Left hindlimb (tissue), 1 donor: ENCODE results near the gene BLM.

Experiments
- DNase-seq: peaks from one replicate; pipeline ENCODE4 v3.0.0-alpha.2; 2018

BLM gene

DNA sequence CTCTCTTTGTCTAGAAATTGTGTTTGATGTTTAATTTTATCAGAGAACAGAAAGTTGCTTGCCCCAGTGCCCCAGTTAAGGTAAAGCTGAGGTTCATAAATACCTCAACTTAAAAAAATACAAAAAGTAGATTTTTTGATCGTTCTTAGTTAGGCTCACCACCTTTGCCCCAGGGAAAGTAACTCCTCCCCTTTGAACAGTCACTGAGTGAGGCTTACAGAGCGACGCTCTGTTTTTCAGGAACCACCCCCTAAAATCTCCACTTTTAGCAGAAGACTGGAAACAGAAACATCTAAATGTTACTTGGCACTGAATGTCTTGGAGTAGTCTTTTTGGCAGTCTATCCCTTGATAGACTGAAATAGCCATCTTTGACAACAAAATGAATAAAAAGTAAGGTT lies 24.9 kb downstream of the BLM start:
- no peak for DNase-seq

DNA sequence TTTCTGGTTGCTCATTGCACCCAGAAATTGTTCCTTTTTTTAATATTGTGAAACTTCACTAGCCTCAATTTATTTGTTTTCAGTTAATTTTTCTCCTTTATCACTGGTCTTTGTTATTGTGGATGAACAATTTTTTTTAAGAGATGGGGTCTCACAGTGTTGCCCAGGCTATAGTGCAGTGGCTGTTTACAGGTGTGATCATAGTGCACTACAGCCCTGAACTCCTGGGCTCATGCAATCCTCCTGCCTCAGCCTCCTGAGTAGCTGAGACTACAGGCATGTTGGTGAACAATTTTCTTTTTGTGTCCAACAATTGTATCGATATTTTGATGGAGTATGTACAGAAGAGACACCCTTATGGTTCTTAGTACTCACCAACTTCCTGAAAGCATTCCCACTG lies 26.3 kb downstream of the BLM start:
- DNase-seq, result no peak

DNA sequence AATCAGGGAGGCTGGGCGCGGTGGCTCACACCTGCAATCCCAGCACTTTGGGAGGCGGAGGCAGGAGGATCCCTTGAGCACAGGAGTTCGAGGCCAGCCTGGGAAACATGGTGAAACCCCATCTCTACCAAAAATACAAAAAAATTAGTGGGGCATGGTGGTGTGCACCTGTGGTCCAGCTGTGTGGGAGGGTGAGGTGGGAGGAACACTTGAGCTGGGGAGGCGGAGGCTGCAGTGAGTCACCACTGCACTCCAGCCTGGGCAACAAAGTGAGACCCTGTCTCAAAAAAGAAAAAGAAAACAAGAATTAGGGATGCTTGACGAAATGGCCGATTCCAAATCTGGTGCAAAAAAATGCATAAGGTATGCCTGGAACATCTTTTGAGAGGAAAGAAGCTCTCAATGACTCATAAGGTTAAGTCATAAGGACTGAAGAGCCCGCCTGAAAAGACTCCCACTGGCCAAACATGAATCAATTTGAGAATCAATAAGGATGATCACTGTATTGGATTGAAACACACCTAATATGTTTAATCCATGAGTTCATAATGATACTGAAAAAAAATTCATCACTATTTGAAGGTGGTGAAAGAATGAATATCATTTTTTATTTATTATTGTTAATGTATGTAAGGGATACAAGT lies 27.7 kb downstream of the BLM start:
- DNase-seq, result no peak

DNA sequence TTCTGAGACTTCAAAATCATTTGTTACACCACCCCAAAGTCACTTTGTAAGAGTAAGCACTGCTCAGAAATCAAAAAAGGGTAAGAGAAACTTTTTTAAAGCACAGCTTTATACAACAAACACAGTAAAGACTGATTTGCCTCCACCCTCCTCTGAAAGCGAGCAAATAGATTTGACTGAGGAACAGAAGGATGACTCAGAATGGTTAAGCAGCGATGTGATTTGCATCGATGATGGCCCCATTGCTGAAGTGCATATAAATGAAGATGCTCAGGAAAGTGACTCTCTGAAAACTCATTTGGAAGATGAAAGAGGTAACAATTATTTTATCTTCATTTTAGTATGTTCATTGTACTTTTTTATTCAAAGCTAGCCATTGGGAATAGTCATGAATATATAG lies 32.6 kb downstream of the BLM start:
- DNase-seq, result no peak

DNA sequence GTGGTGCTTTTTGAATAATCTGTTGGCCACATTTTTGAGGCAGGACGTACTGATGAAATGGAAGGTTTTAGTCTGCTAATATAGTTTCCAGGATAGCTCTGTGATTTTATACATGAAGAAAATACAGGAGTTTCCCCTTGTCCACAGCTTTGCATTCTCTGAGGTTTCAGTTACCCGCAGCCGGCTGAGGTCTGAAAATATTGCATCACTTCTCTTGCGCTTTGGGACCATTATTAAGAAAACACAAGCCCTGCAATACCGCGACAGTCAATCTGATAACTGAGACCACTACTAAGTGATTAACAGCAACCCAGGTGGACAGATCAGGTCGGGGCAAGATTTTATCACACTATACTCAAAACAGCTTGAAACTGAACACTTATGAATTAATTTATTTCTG lies 33.0 kb downstream of the BLM start:
- no peak for DNase-seq

DNA sequence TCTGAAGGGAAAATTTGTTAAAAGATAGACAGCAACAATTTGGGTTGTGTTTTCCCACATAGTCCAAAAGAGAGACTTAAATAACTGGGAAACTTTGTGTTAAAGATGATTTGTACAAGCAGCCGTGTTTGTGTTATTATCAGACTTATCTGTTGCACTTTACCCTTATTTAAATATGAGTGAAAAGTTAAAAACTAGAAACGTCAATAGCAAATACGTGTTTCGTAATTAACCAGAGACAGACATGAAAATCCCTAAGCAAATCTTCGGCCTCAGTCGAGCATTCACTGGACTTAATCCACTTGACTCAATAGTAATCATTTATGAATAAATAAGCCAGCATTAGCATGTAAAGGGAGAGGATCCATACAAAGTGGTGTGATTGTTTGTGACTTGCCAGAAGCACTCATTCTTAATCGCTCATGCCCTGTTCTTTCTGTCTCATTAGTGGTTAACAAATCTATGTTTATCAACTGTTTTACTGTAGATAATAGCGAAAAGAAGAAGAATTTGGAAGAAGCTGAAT lies 34.2 kb downstream of the BLM start:
- no peak for DNase-seq

DNA sequence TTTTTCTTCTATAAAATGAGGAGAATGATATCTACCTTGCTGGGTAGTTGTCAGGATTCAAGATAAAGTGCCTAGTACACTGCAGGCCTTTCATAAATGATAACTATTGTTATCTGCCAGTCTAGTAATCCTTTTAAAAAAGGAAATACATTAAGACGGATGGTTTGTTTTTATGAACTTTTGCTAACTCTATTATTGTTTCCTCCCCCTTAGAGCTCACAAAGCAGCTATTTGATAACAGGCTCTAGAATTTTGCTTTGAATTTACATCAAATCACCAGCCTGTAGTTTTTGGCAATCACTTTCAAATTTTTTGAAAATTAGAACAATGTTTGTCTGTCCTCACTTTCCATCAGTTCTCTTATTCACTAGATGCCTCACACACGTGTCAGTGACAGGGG lies 39.8 kb downstream of the BLM start:
- DNase-seq, result no peak

DNA sequence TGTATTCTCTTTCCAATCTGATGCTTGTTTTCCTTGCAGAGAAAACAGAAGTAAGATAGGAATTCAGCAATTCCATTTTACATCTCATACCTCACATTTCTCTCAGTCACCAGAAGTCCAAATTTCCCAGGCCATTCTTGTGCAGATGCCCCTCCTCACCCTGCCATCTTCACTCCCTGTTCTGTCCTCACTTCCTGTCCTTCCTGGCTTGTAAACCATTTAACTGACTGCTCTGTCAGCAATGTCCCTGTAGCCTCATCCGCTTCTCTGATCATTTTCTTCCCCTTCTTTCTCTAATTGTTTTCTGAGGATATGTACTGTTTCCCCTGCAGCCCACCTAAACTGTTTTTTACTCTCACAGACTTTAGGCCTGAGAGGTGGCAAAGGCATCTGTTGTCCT lies 40.3 kb downstream of the BLM start:
- DNase-seq, result no peak

DNA sequence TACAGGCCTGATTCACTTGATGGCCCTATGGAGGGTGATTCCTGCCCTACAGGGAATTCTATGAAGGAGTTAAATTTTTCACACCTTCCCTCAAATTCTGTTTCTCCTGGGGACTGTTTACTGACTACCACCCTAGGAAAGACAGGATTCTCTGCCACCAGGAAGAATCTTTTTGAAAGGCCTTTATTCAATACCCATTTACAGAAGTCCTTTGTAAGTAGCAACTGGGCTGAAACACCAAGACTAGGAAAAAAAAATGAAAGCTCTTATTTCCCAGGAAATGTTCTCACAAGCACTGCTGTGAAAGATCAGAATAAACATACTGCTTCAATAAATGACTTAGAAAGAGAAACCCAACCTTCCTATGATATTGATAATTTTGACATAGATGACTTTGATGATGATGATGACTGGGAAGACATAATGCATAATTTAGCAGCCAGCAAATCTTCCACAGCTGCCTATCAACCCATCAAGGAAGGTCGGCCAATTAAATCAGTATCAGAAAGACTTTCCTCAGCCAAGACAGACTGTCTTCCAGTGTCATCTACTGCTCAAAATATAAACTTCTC lies 43.6 kb downstream of the BLM start:
- DNase-seq, result no peak

DNA sequence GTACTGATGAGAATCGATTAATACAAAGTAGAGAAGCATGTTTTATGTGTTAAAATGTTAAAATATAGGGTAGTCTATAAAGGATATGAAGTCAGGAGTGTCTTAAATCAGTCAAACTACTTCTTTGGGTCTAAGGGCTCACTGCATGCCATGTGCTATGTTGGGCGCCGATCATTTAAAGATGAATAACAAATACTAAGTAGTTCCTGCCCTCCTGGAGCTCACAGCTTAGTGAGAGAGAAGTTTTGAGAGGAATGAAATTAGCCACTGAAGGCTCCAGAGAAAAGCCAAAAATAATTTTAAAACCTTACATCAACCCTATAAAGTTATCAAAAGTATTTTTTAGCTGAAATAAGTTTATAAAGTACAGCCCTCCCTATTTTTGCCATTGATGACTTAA lies 44.5 kb downstream of the BLM start:
- no peak for DNase-seq

DNA sequence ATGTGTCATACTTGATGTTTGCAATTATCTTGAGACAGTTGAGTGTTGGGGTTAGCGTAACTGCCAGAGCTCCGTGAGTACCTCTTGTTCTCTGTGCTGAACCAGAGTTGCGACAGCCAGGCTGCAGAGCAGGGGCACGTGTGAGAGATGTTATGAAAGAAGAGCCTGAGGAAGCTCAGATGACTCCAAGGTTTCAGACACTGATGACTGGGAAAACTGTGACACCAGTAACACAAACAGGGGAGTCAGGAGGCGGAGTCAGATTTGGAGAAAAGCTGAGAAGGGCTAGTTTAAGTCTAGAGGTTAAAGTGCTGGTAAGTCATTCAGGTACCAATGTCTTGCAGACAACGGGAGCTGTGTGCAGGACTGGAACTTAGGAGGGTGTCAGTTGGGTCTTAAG lies 45.0 kb downstream of the BLM start:
- DNase-seq, result no peak

DNA sequence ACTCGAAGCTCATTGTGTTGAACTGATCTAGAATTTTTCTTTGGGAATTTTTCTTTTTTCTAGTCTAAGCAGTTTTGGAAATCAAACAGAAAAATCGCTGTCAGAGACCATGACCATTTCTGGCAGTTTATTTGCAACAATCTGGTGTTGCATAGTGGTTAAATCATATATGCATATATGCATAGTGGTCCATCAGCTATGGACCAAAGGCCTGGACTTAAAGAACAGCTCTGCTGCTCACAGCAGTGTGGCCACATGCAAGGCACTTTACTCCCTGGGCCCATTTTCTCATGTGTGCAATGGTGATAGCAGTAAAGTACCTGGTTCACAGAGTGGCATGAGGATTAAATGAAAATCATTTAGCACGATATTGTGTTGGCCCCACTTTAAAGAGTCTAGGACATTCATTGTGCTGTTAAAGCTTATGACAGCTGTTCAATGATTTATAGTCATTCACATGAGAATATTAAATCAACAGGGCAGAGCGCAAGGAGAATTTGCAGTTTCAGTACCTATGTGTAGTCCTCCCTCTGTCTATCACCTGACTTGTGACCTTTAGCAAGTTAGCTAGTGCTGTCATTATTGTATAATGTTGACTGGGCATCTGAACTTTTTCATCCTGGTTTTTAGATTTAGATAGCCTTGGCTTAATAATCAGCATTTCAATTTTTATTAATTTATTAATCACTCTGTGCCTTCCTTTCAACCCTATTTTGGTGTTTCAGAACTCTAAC lies 46.4 kb downstream of the BLM start:
- no peak for DNase-seq

DNA sequence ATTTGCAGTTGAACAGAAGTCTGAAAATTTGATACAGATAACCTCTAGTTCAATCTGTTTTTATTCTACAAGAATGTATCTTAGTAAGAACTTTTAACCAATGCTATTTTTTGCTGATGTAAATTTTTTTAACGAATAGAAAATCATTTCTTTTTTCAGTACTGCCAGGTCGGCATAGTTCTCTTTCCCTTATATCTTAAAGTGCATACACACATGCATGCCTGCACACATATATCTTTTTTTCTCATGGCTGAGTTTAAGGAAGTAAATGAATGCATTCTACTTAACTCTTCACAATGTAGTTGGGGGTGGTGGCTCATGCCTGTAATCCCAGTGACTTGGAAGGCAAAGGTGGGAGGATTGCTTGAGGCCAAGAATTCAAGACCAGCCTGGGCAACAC lies 48.4 kb downstream of the BLM start:
- no peak for DNase-seq

DNA sequence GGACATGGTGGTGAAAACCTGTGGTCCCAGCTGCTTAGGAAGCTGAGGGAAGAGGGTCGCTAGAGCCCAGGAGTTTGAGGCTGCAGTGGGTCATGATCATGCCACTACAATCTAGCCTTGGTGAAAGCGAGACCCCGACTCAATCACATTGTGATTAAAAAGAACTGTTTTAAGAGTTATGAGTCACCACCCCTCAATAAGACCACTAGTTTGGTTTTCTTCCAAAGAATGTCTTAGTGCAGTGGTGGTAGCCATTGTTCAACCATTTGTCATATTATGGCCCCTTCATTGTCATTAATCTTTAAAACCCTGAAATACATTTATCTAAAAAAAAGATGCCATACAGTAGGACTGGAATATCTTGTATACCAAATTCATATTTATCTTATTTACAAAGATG lies 48.8 kb downstream of the BLM start:
- no peak for DNase-seq

DNA sequence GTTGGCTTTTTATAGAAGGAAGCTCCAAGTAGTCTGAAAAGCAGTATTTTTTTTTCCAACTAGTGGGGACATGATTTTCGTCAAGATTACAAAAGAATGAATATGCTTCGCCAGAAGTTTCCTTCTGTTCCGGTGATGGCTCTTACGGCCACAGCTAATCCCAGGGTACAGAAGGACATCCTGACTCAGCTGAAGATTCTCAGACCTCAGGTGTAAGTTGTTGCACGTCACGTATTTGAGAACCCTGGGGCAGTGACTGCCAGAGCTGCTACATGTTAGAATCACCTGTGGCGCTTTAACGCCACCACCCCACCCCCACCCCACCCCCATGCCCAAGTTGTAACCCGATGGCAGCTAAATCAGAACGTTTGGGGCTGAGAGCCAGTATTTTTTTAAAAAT lies 52.2 kb downstream of the BLM start:
- no peak for DNase-seq

DNA sequence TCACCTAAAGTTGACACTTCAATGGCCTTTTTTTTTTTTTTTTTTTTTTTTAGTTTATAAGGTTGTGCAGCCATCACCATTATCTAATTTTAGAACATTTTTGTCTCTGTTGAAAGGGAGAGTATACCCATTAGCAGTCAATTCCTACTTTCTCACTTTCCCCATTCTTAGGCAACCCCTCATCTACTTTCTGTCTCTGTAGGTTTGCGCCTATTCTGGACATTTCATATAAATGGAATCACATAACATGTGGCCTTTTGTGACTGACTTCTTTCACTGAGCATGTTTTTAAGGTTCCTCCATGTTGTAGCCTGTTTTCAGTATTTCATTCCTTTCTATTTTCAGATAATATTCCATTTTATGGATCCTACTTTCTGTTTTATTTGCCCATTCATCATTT lies 56.3 kb downstream of the BLM start:
- DNase-seq, result no peak

DNA sequence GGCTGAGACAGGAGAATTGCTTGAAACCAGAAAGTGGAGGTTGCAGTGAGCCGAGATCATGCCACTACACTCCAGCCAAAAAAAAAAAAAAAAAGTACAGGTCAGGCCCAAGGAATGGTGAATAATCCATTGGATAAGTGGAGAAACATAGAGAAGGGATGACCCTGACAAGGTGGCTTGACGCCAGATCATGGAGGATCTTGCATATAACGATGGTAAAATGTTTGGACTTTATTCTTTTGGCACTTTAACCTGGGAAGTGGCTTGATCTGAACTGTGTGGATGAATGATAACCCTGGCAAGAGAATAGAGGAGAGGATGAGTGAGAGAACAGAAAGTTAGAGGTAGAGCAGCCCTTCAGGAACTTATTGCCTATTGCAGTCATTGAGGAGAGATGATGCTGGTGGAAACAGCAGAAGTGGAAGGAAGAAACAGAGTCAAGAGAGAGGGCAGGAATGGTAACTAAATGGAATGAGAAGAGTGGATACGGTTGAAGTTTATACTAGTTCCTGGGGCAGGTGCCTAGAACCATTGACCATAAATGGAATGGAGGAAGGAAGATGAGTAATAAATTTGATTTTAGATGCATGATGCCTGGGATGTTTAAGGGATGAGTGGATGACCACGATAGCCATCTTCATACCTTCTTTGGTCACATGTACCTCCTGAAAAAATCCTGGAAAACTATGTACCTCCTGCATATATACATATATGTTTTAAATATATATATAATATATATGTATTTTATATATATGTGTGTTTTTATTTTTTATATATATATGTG lies 57.8 kb downstream of the BLM start:
- no peak for DNase-seq

DNA sequence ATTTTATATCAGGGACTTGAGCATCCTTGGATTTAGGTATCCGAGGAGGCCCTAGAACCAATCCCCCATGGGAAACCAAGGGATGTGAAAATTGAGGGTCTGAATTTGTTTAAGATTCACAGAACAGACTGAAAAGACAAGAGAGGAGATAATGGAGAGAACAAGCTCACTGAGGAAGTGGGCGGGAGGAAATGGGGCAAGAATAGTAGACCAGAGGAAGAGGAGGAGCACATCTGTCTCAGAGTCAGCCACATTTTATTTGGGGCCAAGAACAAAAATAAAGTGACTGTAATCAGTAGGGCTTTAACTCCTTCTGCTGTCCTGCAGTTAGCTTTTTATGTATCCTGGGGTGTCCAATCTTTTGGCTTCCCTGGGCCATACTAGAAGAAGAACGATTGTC lies 63.8 kb downstream of the BLM start:
- DNase-seq, result no peak

DNA sequence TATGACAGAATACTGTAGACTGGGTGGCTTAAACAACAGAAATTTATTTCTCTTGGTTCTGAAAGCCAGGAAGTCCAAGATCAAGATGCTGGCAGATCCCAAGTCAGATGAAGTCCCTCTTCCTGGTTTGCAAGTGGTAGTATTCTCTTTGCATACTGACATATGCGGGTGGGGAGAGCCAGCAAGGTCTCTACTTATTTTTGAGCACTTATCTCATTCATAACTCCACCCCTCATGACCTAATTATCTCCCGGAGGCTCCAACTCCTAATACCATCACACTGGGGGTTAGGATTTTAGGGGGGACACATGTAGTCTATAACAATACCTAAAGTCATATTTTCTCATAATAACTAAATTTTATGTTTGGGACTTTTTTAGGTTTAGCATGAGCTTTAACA lies 65.3 kb downstream of the BLM start:
- no peak for DNase-seq

DNA sequence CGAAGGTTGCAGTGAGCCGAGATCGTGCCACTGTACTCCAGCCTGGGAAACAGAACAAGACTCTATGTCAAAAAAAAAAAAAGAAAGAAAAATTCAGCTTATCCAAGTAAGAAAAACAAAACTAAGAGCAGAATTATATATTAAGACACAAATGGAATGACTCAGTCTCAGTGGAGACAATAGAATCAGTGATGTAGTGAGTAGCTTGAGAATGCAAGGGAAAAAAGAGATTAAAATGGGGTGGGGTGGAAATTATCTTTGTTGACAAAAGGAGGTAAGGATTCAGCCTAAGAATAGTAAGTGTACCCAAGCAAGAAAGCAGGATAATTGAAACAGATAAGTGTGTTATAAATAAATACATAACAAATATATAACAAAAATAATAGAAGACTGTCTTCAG lies 70.7 kb downstream of the BLM start:
- no peak for DNase-seq

DNA sequence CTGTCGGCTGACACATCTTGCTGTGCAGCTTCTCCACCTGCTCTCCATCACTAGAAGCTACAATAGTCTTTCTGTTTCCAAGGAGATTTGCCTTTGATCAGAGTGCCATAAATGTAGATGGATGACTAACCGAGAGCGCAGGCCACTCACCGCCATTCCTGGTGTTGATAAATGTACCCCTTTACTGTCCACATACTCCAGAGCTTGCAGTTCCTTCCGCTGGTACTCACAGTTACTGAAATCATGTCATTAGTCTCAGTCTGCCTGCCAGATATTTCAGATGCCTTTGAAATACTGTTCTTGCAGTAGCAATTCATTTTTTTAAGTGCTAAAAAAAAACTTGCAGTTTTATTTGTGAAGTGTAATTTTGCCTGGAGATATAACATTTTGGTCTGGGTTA lies 72.3 kb downstream of the BLM start:
- no peak for DNase-seq

DNA sequence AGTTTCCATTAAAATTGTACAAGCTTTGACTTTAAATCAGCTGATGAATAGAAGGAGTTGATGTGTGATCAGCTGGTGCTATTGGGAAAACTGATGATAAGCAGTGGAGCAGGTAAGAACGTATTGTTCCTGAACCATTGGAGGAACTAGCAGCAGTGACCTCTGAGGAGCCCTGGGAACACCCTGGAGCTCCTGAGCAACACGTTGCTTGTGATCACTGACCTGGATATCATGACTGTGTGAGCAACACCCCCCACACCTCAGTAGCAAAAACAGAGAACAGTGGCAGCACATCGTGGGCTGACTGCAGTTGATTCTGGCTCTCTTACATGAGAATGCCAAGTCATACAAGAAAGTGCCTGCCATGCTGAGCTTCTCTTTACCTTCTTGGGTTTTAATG lies 72.9 kb downstream of the BLM start:
- no peak for DNase-seq

DNA sequence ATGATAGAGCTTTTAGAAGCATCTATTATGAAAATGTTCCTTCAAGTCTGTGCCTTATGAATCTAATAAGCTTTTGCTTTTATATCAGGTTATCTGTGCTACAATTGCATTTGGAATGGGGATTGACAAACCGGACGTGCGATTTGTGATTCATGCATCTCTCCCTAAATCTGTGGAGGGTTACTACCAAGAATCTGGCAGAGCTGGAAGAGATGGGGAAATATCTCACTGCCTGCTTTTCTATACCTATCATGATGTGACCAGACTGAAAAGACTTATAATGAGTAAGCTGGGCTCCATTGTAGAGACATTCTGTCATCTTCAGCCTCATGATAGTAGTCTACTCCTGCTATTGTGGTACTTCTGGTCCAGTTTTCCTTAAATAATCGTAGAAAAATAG lies 73.4 kb downstream of the BLM start:
- DNase-seq, result no peak

DNA sequence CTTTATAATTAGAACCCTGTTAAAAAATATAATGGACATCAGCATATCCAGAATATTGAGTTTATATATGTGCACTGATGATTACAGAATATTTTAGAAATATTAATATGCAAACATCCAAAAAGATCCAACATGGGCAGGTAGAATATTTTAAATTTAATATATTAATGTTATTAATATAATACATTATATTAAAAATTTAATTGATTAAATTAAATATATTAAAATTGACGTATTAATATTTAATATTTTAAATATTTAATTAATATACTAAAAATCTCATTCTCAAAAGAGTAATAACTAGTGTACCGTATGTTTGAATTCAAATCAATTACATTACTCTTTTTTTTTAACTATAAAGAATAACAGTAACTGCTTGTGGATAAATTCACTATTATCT lies 77.4 kb downstream of the BLM start:
- DNase-seq, result no peak
